ENCODE results near the gene SERPINA1.

GRCh38 chr14:94357166-94357565, 31.2 kb downstream of the SERPINA1 start:
- TF ChIP-seq, protein P1, sequence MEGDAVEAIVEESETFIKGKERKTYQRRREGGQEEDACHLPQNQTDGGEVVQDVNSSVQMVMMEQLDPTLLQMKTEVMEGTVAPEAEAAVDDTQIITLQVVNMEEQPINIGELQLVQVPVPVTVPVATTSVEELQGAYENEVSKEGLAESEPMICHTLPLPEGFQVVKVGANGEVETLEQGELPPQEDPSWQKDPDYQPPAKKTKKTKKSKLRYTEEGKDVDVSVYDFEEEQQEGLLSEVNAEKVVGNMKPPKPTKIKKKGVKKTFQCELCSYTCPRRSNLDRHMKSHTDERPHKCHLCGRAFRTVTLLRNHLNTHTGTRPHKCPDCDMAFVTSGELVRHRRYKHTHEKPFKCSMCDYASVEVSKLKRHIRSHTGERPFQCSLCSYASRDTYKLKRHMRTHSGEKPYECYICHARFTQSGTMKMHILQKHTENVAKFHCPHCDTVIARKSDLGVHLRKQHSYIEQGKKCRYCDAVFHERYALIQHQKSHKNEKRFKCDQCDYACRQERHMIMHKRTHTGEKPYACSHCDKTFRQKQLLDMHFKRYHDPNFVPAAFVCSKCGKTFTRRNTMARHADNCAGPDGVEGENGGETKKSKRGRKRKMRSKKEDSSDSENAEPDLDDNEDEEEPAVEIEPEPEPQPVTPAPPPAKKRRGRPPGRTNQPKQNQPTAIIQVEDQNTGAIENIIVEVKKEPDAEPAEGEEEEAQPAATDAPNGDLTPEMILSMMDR (conservative IDR thresholded peaks at IDR 0.05; ENCODE audit: low read depth, low read length), result no peak
- no peak for TF ChIP-seq EZH2 (IDR thresholded peaks at IDR 0.05; ENCODE audit: borderline replicate concordance, low read depth, low read length, poor library complexity, severe bottlenecking)
